Epithelial cell of proximal tubule (primary cell): ENCODE data around the gene DCP1A. TPM values are rescaled to one million over a fixed set of nuclear protein-coding genes. Genes with fewer than 3 reads are reported as not detected.

Experiments
- DNase-seq: peaks from one replicate; pipeline ENCODE4 v3.0.0-alpha.2; 2011; ENCODE audit warnings: low read depth
- H3K4me3 ChIP-seq: 2 replicates; pipeline ENCODE4 v1.5.1; 2011; ENCODE audit warnings: low read depth, mild to moderate bottlenecking, low read length
- total RNA-seq: library from RNA; depleted of rRNA; stranded (reverse); fragments of >200 nt; gene quantifications from 2 replicates; pipeline ENCODE4 v1.2.3, GENCODE V29; 2015
- TF ChIP-seq, protein P1 (sequence below): conservative IDR thresholded peaks from 2 replicates; pipeline ENCODE4 v1.5.1; 2012; ENCODE audit warnings: low read depth, mild to moderate bottlenecking, low read length

DCP1A gene
- 8.8 and 12.2 TPM in 2 replicates for total RNA-seq

DNA sequence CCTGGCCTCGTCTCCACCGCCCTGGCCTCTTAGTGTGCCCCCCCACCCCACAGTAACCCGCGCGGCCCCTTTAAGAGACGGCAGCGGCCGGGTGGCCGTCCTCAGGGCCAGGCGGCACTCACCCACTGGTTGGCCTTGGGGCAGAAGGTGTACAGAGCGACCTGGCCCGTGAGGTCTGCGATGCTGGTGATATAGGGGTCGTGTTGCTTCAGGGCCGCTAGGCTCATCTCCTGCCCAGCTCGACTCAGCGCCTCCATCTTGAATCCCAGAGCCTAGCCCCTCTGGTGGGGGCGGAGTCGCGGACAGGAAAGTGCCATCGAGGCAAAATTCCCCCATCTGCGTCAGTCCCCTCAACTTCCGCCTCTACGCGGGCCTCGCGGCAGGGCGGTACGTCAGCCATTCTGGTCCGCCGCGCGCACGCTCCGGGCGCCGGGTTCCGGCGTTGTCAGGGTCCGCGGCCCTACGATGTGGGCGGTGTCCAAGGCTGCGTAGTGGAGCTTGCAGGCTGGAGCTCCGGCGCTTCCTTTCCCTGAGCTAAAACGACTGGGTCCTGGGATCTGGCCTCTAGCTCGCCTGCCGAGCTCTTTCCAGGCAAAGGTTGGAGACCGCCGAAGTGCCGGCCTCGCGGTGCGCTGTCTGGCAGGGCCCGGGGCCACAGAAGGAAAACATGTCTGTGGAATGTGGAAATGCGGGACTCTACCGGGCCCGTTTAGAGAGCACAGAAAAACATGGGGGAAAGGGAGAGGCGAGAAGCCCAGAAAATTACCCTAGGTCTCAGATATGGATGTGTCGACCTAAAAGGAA lies at the start of gene DCP1A:
DCP1A (minus strand) TSS at position 283 of the 804 bp plus-strand sequence; CDS start at position 257, 26 bp downstream.
- H3K4me3 ChIP-seq, result peak within 1 kb of the TSS; percentile 97
- peak; percentile 71 for DNase-seq
- TF ChIP-seq, protein P1, sequence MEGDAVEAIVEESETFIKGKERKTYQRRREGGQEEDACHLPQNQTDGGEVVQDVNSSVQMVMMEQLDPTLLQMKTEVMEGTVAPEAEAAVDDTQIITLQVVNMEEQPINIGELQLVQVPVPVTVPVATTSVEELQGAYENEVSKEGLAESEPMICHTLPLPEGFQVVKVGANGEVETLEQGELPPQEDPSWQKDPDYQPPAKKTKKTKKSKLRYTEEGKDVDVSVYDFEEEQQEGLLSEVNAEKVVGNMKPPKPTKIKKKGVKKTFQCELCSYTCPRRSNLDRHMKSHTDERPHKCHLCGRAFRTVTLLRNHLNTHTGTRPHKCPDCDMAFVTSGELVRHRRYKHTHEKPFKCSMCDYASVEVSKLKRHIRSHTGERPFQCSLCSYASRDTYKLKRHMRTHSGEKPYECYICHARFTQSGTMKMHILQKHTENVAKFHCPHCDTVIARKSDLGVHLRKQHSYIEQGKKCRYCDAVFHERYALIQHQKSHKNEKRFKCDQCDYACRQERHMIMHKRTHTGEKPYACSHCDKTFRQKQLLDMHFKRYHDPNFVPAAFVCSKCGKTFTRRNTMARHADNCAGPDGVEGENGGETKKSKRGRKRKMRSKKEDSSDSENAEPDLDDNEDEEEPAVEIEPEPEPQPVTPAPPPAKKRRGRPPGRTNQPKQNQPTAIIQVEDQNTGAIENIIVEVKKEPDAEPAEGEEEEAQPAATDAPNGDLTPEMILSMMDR, result no peak

DNA sequence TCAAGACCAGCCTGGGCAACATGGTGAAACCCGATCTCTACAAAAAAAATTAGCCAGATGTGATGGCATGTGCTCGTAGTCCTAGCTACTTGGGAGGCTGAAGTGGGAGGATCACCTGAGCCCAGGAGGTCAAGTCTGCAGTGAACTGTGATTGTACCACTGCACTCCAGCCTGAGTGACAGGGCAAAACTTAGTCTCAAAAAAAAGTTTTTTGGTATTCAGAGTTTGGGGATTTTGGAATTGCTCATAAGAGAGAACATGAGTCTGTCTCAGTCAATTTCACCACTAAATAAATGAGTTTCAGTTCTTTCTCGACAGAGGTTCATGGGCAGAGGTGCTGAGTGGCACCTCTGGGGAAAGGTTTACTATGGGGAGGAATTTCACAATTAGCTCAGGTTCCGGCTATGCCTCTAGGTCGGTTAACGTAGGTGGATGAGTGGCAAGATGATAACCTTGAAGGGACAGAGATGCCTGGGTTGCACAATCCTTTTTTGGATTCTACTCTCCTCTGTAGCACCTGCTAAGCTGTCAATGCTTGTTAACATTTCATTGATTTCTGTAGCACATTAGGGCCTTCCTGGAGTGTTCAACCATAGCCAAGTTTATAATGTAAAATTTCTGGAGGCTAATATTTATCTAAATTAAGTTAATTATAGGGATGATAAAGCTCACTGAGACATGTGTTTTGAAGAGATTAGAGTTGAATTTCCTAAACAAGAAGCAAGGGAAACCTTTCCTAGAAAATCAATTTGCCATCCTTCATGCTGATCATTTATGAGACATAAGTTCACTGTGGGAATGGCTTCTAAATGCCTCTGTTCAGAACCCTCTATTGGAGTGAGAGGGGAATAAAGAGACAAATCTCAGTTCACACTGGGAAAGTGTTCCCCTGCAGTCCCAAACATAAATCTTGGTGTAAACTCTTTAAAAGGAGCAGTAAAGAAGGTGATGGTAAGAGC lies 37.4 kb upstream of the DCP1A start:
- TF ChIP-seq, protein P1, result no peak
- no peak overlapping the region for H3K4me3 ChIP-seq
- DNase-seq, result no peak

DNA sequence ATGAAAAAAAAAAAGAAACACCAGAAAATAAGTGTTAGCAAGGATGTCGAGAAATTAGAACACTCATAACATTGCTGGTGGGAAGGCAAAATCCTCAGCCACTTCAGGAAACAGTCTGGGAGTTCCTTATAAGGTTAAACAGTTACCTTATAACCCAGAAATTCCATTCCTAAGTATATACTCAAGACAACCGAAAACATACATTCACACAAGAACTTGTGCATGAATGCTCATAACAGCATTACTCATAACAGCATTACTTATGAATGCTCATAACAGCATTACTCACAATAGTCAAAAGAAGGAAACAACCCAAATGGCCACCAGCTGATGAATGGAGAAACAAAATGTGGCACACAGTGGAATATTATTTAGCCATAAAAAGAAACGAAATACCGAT lies 34.8 kb upstream of the DCP1A start:
- no peak overlapping the region for H3K4me3 ChIP-seq
- TF ChIP-seq, protein P1, result no peak
- DNase-seq, result no peak

DNA sequence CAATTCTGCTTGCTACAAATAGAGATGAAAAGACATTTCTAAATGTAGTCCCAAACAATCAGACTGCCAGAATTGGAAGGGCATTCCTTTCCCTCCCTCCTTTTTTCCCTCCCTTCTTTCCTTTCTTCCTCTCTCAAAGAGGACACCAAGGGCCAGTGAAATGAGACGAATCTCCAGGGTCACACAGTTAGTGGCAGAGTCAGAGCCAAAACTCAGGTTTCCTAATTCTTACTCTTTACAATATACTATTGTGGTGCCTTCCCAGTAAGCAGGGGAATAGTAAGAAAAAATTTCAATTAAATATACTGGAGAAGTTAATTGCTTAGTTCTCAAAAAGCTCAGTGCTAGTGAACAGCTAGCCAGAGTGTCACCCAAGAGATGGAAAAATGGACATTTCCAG lies 33.0 kb upstream of the DCP1A start:
- no peak overlapping the region for H3K4me3 ChIP-seq
- DNase-seq, result no peak
- TF ChIP-seq, protein P1, result no peak

DNA sequence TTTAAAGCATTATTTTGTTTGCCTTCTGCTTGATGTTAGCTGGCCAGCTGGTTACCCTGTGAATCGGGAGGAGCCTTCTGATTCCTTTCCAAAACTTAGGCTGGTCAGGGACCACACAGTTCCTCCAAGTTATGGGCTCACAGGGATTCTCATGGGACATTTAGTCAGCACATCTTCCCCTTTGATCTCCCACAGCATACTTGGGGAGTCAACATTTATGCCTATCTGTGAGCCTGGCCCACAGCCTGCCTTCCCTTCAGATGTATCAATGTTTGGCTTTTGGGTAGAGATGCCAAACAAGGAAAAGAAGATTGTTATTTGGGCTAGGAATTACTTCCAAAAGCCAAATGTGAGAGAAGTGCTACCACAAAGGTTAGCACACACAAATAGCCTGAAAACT lies 32.6 kb upstream of the DCP1A start:
- no peak for DNase-seq
- TF ChIP-seq, protein P1, result no peak
- no peak overlapping the region for H3K4me3 ChIP-seq

DNA sequence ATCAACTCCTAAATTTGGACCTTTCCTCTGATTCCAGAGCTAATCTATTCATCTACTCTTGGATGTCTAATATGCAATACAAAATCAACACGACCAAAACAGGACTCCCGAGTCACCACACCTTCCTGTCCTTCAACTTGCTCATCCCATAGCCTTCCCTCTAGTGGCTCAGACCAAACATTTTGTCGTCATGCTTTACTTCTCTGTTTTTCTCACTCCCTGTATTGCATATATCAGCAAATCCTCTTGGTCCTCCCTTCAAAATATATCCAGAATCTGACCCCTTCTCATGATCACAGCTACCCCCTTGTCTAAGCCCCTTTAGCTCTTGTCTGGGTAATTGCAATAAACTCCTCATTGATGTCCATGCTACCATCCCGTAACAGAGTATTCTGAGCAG lies 30.5 kb upstream of the DCP1A start:
- no peak for DNase-seq
- H3K4me3 ChIP-seq, result no peak overlapping the region
- TF ChIP-seq, protein P1, result no peak
